ENCODE results near the gene FNIP2.

- no peak for TF ChIP-seq EZH2 (IDR thresholded peaks at IDR 0.05; ENCODE audit: insufficient read depth, poor library complexity, severe bottlenecking)
- peak; percentile 95 for TF ChIP-seq EZH2phosphoT487 (IDR thresholded peaks at IDR 0.05; ENCODE audit: insufficient read depth, low read depth)
Measured at GRCh38 chr4:158758142-158758541, 10.7 kb upstream of the FNIP2 start.
